Choroid plexus epithelial cell (primary cell): Measurements from ENCODE around the gene NRXN3.
"Not testable (repeated sequence)": the region's sequence is repeated elsewhere in the genome, so short reads cannot be mapped to it uniquely, and the experiment has no call there.

ENCODE experiments used
- DNase-seq: peaks from one replicate; pipeline ENCODE4 v3.0.0-alpha.2; 2010; ENCODE audit warnings: low read depth
- H3K4me3 ChIP-seq: 2 replicates; pipeline ENCODE4 v1.5.1; 2011; ENCODE audit warnings: low read depth, mild to moderate bottlenecking, control low read depth, low read length, moderate library complexity
- TF ChIP-seq, protein P1 (sequence below): conservative IDR thresholded peaks from 2 replicates; pipeline ENCODE4 v1.5.1; 2011; ENCODE audit warnings: low read depth, mild to moderate bottlenecking, control low read depth, inconsistent platforms, low read length, moderate library complexity

The NRXN3 gene

GRCh38 chr14:78997811-78998210, 827.6 kb downstream of the NRXN3 start:
- H3K4me3 ChIP-seq, result no peak overlapping the region
- peak; percentile 85 for DNase-seq

DNA sequence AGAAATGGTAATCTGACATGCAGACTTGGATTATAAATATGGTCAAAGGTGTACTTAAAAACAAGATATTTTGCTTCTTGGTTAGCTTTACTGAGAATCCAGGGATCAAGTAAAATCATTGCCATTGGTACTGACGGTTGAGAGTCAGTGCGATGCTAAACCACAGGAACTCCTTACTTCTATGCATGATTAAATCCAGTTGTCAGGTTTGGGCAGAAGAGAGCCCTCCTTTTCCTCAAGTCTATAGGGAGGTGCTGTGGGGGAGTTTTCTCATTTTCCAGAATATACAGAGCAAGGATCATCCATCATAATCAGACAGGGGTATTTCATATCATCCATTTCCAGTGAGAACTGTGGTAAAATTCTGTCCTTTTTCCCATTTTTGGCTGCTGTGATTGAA, 839.1 kb downstream of the NRXN3 start:
- DNase-seq, result no peak
- no peak overlapping the region for H3K4me3 ChIP-seq
- TF ChIP-seq, protein P1, sequence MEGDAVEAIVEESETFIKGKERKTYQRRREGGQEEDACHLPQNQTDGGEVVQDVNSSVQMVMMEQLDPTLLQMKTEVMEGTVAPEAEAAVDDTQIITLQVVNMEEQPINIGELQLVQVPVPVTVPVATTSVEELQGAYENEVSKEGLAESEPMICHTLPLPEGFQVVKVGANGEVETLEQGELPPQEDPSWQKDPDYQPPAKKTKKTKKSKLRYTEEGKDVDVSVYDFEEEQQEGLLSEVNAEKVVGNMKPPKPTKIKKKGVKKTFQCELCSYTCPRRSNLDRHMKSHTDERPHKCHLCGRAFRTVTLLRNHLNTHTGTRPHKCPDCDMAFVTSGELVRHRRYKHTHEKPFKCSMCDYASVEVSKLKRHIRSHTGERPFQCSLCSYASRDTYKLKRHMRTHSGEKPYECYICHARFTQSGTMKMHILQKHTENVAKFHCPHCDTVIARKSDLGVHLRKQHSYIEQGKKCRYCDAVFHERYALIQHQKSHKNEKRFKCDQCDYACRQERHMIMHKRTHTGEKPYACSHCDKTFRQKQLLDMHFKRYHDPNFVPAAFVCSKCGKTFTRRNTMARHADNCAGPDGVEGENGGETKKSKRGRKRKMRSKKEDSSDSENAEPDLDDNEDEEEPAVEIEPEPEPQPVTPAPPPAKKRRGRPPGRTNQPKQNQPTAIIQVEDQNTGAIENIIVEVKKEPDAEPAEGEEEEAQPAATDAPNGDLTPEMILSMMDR, result no peak

More at GRCh38 chr14:78997811-78998210, 827.6 kb downstream of the NRXN3 start:
- TF ChIP-seq, protein P1, result no peak

- TF ChIP-seq, protein P1, result peak; percentile 54
- DNase-seq, result peak; percentile 74
- no peak overlapping the region for H3K4me3 ChIP-seq
Measured at GRCh38 chr14:79011091-79011919, 841.1 kb downstream of the NRXN3 start.

DNA sequence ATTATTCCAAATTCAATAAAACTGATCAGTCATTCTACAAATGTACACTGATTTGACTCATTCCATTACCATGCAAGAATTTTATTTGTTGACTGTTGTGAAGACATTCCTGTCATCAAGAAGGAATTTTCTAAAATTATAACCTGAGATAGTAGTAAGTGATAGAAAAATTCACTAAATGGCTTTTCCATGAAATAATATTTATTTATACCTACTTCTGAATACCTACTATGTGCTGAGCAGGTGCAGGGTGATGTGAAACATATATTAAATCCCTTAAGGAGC, 841.7 kb downstream of the NRXN3 start:
- DNase-seq, result peak; percentile 47
- TF ChIP-seq, protein P1, result no peak
- H3K4me3 ChIP-seq, result no peak overlapping the region

GRCh38 chr14:79016828-79017505, 846.8 kb downstream of the NRXN3 start:
- TF ChIP-seq, protein P1, result no peak
- H3K4me3 ChIP-seq, result no peak overlapping the region
- DNase-seq, result peak; percentile 95

GRCh38 chr14:79017561-79017960, 847.4 kb downstream of the NRXN3 start:
- no peak for DNase-seq
- TF ChIP-seq, protein P1, result no peak
- H3K4me3 ChIP-seq, result no peak overlapping the region

- TF ChIP-seq, protein P1, result no peak
- no peak overlapping the region for H3K4me3 ChIP-seq
- DNase-seq, result peak; percentile 65
Measured at GRCh38 chr14:79018836-79019235, 848.7 kb downstream of the NRXN3 start.

DNA sequence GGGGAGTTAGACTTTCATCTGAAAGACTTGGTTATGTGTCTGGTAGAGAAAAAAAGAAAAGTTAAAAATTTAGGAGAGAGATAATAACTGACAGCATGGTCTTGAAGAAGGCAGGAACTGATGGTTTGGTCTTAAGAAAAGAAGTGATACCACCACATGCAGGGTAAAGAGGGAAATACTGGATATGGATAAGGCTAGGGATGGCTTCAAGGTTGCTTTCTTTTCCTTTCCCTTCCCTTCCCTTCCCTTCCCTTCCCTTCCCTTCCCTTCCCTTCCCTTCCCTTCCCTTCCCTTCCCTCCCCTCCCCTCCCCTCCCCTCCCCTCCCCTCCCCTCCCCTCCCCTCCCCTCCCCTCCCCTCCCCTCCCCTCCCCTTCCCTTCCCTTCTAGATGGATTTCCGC, 849.7 kb downstream of the NRXN3 start:
- H3K4me3 ChIP-seq, DNase-seq: not testable (repeated sequence)
